ENCODE measurements around the gene MEGF6.

The MEGF6 gene

DNA sequence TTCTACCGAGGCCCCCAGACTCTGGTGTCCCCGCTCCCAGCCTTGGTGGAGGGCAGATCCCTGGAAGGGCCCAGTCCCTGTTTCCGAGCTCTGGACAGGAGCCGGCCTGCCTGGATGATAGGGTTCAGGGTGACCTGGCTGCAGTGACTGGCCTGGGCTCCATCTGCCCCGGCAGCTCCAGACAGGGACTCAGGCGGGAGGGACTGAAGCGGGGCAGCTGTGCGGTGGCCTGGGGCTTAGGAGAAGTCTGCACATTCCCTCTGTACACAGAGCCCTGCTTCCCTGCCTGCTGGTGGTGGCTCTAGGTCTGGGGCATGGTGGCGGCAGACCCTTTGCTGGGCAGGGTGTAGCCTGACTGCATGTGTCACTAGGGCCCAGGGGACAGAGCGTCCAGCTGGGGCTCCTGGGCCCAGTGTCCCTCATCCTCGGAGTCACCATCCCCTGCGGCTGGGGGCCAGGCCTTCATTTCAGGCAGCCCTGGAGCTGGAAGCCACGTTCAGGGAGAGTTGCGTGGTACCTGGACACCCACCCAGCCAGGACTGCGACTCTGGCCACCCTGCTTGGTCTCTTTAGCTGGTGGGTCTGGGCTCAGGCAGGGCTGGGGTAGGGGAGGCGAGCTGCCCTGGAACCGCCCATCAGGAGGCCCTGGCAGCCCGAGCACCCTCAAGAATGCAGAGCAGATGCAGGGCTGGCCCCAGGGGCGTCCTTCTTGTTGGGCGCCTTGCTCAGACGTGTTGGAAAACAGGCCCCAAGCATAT is 147.2 kb downstream of the MEGF6 start:
- no peak for DNase-seq

DNA sequence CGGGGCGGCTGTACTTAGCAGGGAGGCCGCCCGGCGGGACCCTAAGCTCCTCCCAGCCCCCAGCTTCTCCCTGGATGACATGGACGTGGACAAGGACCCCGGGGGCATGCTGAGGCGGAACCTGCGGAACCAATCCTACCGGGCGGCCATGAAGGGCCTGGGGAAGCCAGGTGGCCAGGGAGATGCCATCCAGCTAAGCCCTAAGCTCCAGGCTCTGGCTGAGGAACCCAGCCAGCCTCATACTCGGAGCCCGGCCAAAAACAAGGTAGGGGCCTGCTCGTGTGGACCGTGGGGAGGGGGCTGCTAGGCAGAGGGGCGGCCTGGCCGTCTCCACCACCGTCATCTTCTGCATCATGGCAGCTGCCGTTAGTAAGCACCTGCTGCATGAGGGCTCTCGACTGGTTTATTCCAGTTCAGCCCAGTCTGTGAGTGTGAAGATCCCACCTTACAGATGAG is 147.9 kb downstream of the MEGF6 start:
- DNase-seq: no peak

DNA sequence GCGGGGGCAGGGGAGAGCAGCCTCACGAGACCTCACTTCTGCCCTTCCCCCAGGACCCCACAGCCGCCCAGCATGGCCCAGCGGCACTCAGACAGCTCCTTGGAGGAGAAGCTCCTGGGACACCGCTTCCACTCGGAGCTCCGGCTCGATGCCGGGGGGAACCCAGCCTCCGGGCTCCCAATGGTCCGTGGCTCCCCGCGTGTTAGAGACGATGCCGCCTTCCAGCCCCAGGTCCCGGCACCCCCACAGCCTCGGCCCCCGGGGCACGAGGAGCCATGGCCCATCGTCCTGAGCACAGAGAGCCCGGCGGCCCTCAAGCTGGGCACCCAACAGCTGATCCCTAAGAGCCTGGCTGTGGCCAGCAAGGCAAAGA is 148.3 kb downstream of the MEGF6 start:
- DNase-seq: no peak

DNA sequence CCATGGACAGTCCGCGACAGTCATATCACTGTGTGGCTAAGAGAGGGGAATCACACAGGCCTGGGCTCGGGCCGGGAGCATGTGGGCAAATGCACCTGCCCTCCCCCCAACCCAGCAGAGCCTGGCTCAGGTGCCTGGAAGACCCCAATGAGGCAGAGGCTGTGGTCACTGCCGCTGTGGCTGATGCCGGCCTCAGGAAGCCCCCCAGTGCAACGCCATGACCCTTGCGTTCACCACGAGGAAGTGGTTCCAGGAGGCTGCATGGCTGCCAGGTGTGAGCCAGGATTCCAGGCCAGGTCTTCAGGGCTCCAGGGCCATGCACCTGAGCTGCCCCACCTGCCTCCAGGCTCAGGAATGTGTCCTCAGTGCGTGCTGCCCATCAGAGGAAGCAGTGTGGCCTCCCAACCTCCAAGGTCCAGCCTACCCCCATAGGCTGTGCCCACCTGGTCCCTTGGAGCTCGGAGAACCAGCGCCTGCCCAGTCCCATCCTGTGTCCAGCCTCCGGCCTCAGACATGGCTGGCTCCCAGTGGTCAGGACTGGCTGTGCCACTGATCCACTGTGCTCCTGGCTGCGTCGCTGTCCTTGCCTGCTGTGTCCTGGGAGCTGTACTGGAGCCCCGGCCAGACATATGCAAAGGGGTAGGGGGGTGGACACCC is 148.8 kb downstream of the MEGF6 start:
- no peak for DNase-seq

DNA sequence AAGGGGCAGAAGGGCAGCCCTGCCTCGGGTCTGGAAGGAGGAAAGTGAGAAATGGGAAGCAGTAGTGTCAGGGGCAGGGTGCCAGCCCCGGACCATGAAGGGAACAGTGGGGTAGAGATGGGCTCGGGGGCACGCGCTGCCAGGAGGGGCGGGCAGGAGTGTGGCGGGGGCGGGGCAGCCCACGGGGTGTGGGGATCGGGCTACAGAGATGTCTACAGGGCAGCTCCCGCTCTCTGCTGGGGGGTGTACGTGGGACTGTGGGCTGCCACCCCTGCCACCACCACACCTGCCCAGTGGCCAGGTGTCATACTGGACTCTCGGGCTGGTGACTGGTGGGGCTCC is 149.4 kb downstream of the MEGF6 start:
- DNase-seq: no peak

DNA sequence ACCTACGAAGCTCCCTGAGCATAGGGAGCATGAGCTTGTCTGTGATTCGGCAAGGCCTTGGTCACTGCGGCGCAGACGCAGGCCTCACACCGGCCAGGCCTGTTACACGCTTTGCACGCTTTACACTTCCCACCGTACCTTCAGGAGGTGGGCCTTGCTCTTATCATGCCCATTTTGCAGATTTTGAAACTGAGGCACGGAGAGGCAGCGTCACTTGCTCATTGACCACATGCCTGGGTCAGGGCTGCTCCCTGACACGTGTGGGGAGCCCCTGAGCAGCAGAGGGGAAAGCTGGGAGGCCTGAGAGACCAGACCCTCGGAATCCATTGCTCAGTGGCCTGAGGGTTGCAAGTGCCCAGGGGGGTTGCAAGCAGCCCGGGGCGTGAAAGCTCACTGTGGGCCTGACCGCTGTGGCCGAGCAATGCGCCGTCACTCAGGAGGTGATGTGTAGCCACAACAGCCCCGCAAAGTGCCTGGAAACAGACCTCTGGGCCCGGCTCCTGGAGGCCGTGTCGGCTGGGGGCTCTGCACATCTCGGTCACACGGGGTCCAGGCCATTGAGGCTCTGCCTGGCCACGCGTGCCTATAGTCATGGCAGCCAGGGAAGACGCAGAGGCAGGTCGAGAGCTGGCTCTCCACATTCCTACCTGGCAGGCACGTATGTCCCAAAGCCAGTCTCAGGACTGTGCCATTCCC is 149.9 kb downstream of the MEGF6 start:
- DNase-seq: no peak

DNA sequence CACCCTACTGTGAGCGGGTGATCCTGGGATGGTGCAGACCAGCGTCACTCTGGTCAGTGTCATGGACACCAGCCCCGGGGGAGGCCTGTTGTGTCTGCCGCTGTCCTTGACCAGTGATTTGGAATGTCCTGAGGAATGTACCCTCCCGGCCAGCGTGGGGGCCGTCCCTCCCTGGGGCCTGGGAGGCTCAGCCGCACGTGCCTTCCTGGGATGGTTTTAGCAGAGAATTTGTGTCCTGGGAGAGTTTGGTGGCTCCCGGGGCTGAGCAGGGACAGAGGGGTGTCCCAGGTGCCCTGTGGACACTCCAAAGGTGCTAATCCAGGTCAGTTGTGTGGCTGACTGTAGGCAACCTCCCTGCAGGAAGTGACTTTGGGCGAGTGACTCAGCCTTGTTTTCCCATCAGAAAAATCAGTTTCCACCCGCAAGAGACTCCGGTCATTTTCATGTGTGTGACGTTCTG is 150.6 kb downstream of the MEGF6 start:
- DNase-seq: no peak

DNA sequence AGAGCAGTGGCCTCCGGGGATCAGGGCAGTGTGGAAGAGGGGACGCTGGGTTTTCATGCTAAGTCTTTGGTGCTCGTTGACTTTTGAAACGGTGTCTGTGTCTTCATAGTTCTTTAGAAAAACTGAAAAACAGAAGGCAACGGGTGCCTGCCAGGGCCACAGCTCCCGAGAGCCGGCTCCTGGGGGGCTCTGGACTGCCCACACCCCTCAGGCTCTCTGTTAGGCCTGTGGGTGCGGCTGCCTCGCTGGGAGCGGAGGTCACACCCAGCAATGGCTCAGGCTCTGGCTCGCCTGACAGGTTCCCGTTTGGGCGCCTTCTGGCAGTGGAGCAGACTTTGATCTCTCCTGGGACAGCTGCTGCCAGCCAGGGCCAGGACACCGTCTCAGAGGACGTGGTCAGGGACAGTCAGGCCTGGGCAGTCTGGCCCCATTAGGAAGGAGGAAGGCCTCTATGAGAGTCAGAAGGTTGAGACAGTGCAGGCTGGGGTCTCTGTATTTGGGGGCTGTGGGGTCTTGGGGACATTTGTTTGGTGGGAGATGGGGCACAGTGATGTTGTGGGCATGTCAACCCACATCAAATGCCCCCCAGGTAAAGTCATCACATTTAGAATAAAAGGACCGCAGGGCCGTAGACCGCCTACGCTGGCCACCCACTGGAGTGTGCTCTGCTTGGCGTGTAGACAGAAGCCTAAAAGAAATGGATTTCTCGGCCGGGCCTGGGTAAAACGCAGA is 151.2 kb downstream of the MEGF6 start:
- DNase-seq: no peak

DNA sequence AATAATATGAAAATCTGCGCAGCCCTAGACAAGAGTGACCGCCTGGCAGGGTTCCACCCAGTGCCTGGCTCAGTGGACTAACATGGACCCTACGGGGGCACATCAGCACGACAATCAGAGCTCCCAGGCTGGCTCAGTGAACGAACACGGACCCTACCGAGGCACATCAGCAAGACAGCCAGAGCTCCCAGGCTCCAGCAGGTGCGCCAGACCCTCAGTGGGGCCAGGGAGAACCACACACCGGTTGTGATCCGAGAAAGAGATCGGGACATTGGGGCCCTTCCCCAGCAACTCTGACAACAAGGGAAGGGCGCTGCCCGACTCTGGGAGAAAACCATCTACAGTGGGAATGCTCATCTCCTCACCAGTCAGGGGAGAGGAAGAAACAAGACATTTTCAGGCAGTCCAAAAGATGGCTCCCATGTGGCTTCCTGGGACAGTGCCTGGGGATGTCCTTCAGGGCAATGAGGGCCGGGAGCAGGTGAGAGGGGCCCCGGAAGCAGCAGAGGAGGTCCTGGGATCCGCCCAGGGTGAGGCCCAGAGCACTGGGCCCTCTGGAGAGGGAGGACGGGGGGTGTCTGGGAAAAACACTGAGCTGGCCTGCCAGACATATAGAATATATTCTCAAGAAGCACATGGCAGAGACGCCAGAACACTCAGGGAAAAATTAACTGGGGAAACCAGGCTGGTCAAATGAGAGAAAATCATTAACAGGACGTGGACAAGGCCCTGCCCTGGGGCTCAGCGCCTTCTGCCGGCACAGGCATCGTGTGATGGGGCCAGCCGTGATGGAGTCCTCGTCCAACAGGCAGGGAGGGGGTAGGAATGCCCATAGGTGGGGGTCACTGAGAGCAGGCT is 152.0 kb downstream of the MEGF6 start:
- no peak for DNase-seq

DNA sequence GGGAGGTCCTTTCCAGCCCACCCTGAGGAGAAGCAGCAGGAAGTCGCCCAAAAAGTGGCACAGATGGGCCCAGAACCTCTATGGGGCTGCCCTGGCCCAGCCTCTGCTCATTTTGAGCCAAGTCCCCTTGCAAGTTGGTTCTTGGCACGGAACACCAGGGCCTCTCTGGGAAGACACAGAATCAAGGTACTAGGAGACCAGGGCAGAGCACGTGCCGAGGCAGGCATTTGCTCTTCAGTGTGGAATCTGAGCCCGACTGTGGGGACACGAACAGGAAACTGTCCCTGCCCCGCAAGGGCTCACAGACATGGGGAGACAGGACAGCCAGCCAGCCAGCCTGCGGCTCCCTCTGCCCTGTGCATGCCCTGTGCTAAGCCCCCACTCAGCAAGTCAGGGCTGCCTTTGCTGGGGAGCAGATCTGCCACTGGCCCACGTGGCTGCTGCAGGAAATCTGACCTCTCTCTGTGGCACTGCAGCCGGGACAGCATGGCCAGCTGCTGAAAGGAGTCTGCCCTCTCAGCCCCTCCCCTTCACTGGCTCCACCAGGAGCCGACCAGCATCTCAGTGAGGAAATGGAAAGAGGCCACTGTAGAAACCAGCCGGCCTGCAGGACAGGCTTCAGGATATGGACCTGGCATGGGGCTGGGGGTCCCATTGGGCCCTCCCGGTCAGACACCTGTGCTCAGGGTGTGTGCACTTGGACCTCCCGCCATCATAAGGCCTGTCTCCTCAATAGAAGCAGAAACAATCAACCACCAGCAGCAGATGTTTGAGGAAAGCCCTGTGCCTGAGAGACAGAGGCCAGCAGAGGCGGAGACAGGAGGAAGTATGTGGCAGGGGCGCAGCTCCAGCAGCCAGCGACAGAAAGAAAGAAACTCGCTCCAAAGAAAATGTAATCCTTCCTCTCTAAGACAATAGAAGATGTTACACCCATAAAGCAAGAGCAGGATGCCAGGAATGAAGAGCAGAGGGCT is 153.1 kb downstream of the MEGF6 start:
- peak in 20 of 56 donors; percentile 12 to 64 (median 39) for DNase-seq

DNA sequence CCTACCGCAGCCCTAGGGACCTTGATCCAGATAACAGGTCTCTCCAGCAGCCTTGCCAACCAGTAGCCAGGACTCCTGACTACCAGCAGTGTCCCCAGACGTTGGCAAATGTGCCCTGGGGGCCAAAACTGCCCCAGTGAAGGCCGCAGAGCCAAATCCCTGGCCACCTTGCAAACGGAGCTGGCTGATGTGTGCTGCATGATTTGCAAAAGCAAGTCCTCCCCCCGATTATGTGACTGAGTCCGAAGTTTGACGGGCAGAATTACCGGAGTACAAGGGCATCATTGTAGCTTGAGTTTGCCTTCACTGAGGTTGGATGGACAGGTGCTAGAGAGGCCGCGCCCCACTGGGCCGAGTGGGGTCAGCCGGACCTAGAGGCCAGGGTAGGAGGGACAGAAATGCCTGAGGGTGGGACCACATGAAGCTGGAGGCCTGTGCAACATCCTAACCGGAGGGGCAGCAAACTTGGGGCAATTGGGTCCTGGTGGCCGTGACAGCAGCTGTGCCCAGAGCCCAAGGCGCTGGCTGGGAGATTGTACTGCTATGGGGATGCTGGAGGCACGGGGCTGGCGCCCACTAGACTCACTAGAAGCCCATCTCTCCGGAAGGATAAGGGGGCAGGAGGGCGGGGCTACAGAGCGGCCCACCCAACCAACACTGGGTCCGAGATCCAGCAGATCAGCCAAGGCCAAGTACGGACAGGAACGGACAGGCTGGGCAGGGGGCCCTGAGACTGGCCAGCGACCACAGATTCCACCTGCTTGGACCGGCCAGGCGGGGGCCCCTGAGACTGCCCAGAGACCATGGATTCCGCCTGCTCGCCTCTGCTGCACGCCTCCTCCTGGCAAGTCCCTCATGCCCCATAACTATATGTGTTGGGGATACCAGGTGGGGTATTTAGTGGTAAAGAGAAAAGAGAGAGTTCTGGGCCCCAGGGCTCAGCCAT is 154.1 kb downstream of the MEGF6 start:
- DNase-seq: no peak

DNA sequence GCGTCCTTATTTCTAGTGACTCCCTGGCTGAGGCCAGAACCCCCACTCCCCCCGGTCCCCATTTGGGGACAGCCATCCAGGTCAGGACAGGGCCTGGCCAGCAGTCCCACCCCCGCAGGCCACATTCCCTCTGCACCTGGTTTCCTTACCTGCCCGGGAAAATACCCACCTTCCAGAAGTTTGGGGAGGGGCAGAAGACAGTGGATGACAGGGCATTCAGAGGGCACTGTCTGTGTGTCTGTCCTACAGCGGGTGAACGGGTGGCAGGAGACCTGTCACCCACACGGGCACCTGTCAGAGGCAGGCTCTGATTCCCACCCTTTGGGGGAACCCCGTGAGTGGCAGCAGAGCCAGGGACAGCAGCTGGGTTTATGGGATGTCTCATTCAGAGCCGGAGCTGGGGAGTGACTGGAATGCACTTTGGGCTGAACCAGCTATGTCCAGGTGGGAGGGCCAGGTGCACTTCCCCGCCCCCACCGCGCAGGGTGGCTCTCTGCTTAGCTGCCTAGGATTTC is 154.8 kb downstream of the MEGF6 start:
- no peak for DNase-seq

DNA sequence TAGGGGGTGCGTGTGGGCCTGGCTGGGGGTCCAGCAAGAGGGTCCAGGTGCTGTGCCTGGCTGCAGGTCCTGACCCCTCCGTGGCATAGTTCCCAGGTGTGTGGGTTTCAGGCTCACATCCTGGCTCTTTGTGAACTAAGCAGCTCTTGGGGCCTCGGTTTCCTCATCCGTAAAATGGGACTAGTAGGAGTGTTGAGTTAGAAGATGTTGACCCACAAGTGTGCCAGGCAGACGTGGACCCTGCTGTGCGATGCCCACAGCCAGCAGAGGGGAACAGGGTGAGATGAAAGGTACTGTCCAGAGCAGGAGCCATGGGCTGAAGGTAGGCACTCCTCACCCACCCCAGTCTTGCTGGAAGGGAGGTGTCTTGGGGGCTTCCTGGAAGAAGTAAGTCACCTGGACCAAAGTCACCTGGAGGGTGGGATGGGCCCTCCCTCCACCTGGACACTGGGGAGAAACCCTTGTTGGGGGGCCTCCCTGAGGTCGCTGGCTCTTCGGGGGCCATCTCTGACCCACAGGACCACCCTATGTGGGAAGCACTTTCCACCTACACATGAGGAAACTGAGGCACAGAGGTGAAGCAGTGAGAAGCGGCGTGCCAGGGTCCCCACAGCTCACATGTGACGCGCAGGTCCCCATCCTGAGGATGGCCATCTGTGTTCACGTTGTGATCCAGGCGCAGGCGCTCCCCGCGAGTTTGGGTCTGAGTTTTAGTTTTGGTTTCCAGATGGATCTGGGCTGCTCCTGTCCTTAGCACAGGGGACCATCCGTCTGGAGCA is 155.4 kb downstream of the MEGF6 start:
- no peak for DNase-seq

DNA sequence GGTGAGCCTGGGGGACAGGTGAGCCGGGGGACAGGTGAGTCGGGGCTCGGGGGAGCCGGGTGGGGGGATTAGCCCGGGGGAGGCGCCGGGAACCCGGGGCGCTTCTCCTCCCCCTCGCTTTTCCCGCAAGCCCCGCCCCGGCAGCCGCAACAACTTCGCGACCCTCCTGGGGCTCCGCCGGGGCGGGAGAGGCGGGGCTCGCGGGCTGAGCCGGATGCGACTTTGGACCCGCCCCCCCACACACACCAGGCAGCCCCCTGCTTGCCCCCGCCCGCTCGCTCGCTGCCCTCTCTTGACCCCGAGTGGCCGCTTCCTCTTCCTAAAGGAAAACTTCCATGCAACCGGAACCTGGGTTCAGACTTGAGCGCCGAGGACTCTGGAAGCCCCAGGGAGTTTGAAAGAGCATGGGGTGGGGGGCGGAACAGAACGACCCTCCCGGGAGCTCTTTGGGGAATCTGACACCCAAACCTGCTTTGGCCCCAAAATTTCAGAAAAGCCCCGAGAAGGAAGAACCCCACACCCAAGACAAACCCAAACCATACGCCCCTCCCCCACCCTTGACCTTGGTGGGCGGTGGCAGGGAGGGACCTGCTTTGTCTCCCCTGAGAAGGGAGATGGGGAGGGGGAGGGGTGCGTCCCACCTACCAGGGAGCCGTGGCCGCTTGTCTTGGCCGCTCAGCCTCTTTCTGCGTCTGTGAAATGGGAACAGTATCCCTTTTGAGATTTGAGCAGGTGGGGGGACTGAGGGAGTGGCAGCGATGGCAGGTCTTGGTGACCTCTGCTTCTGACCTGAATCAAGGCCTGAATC is 156.3 kb downstream of the MEGF6 start:
- DNase-seq: no peak

DNA sequence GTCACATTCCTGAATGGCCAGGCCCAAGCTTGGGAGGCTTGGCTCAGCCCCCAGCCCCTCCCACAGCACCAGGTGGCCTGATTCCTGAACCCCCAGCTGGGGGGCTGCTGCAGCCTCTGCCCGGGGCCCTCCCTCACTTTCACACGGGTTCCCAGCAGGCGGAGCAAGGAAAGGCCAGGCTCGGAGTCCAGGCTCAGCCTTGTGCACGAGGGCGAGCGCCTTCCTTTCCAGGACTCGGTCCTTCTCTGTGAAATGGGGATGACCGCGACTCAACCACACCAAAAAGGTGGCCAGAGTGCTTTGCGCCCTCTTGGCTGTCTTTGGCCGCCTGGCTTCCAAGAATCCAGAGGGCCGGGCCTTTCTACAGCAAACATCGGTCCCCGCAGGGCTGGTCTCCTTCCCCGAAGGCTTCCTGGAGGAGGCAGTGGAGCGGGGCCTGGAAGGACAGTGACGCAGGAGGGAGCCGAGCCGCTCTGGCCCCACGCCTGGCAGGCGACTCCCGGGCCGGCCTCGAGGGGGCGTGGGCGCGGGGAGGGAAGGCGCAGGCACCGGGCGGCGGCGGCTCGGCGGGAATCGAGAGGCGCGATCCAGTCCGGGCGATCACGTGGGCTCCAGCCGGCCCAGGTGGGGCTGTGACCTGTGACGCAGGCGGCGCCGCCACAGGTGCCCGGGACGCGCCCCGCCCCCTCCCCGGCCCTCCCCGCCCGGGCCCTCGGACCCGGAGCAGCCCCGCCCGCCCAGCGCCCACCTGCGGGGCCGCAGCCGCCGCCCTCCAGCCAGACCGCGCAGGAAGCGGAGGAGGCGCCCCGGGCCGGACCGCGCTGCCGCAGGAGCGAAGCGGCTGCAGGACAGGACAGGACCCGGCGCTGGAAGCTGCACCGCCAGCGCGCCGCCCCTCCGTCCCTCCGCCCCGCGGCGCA is 157.2 kb downstream of the MEGF6 start, which contains the start of gene ARHGEF16:
ARHGEF16 (plus strand) TSS at position 775 of the 920 bp plus-strand sequence. CDS start 8,420 bp downstream, outside the sequence.
- DNase-seq: peak in 6 of 56 donors; percentile 13 to 65 (median 36)

All from amygdala (tissue), 56 donors.